Astrocyte (in vitro differentiated cells and primary cell): ENCODE data around the gene ABCA7.

Experiments used
- CTCF ChIP-seq: IDR thresholded peaks from 2 replicates; pipeline ENCODE4 v1.5.1; 2011; ENCODE audit warnings: low read depth, mild to moderate bottlenecking, inconsistent platforms, low read length, moderate library complexity; ENCODE audit not compliant: insufficient read depth
- EZH2 ChIP-seq: IDR thresholded peaks from 2 replicates; pipeline ENCODE4 v1.6.1; 2012; ENCODE audit warnings: mild to moderate bottlenecking, low read length, inconsistent platforms; ENCODE audit not compliant: insufficient read depth

- TF ChIP-seq CTCF: no peak
- TF ChIP-seq EZH2: no peak
Observed at GRCh38 chr19:991932-992669, 47.8 kb upstream of the ABCA7 start.
